Glomerular endothelial cell (primary cell): ENCODE data around the gene PRAMEF6. TPM values are rescaled to one million over a fixed set of nuclear protein-coding genes. Genes with fewer than 3 reads are reported as not detected.
"Not testable (repeated sequence)": the region's sequence is repeated elsewhere in the genome, so short reads cannot be mapped to it uniquely, and the experiment has no call there.

Source experiments
- DNase-seq: peaks from one replicate; pipeline ENCODE4 v3.0.0-alpha.2; 2011; ENCODE audit warnings: low read depth, low spot score; ENCODE audit errors: extremely low read depth
- total RNA-seq: library from RNA; depleted of rRNA; stranded (reverse); fragments of >200 nt; gene quantifications from 2 replicates; pipeline ENCODE4 v1.2.3, GENCODE V29; 2015

PRAMEF6 gene
- not detected in 2 replicates for total RNA-seq

GRCh38 chr1:12947480-12947879, at the start of gene PRAMEF6:
Gene PRAMEF6, minus strand, starts transcription at chr1:12947580. Its CDS starts 5,062 bp downstream, at chr1:12942518.
- DNase-seq: not testable (repeated sequence)

- DNase-seq: not testable (repeated sequence)
Observed at GRCh38 chr1:12924368-12924767, 23.0 kb downstream of the PRAMEF6 start.

- not testable (repeated sequence) for DNase-seq
Observed at GRCh38 chr1:12921749-12922148, 25.6 kb downstream of the PRAMEF6 start.

- not testable (repeated sequence) for DNase-seq
Observed at GRCh38 chr1:12916310-12916709, 31.1 kb downstream of the PRAMEF6 start, which contains the start of gene PRAMEF7. Gene PRAMEF7, plus strand, starts transcription at chr1:12916610. Its CDS starts 1,083 bp downstream, at chr1:12917693.

GRCh38 chr1:12903793-12904572, 43.4 kb downstream of the PRAMEF6 start:
- not testable (repeated sequence) for DNase-seq

GRCh38 chr1:12899186-12899585, 48.2 kb downstream of the PRAMEF6 start:
- DNase-seq: not testable (repeated sequence)

GRCh38 chr1:12898170-12898569, 49.2 kb downstream of the PRAMEF6 start, which contains the start of gene PRAMEF10:
Gene PRAMEF10, minus strand, starts transcription at chr1:12898270. Its CDS starts 2,423 bp downstream, at chr1:12895847.
- not testable (repeated sequence) for DNase-seq

Other genes starting within 250 kb of the PRAMEF6 start
- not detected in 2 replicates for gene AADACL3, start 231.5 kb downstream of the PRAMEF6 start, total RNA-seq
- not detected in 2 replicates for gene CFAP107, start 201.4 kb downstream of the PRAMEF6 start, total RNA-seq
- not detected in 2 replicates for gene PRAMEF12, start 173.8 kb downstream of the PRAMEF6 start, total RNA-seq
- gene PRAMEF1, start 156.2 kb downstream of the PRAMEF6 start, total RNA-seq: not detected in 2 replicates
- gene PRAMEF11, start 116.2 kb downstream of the PRAMEF6 start, total RNA-seq: not detected in 2 replicates
- not detected in 2 replicates for gene HNRNPCL1, start 98.9 kb downstream of the PRAMEF6 start, total RNA-seq
- gene PRAMEF2, start 90.5 kb downstream of the PRAMEF6 start, total RNA-seq: not detected in 2 replicates
- gene PRAMEF4, start 61.4 kb downstream of the PRAMEF6 start, total RNA-seq: not detected in 2 replicates
- not detected in 2 replicates for gene PRAMEF10, start 49.3 kb downstream of the PRAMEF6 start, total RNA-seq
- not detected in 2 replicates for gene PRAMEF7, start 31.0 kb downstream of the PRAMEF6 start, total RNA-seq
- not detected in 2 replicates for gene PRAMEF27, start 109.0 kb upstream of the PRAMEF6 start, total RNA-seq
- gene HNRNPCL3, start 113.2 kb upstream of the PRAMEF6 start, total RNA-seq: not detected in 2 replicates
- gene PRAMEF25, start 123.2 kb upstream of the PRAMEF6 start, total RNA-seq: not detected in 2 replicates
- gene HNRNPCL2, start 169.3 kb upstream of the PRAMEF6 start, total RNA-seq: not detected in 2 replicates
- not detected in 2 replicates for gene PRAMEF26, start 208.4 kb upstream of the PRAMEF6 start, total RNA-seq
- 1.5 TPM in 1 of 2 replicates, not detected in the other for gene HNRNPCL4, start 218.1 kb upstream of the PRAMEF6 start, total RNA-seq
- not detected in 2 replicates for gene PRAMEF9, start 224.3 kb upstream of the PRAMEF6 start, total RNA-seq